NCI-H510A (cell line): ENCODE data around the gene CA9.

ENCODE experiments used
- DNase-seq: peaks from one replicate; lab custom pipeline; 2025; lab: John Stamatoyannopoulos, UW

CA9 gene

GRCh38 chr9:35717132-35717870 is 43.6 kb downstream of the CA9 start:
- no peak for DNase-seq

GRCh38 chr9:35718721-35719511 is 45.2 kb downstream of the CA9 start:
- DNase-seq = no peak

DNA sequence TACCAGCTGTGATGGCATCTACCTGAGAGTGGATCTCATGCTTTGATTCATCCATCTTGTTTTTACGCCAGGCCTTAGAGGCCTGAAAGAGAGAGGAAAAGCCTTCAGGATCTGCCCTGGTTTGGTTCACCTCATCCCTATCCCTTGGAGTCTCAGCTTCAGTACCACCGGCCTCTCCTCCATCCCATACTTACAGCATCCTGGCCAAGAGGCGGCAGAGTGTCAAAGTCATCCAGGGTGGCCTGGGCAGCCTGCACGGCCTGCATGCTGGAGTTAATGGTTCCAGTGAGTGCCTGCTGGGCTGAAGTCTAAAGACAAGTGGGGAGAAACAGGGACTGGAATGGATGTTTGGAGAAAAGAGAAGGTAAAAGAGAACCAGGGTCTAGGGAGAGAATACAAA is 45.8 kb downstream of the CA9 start:
- no peak for DNase-seq

DNA sequence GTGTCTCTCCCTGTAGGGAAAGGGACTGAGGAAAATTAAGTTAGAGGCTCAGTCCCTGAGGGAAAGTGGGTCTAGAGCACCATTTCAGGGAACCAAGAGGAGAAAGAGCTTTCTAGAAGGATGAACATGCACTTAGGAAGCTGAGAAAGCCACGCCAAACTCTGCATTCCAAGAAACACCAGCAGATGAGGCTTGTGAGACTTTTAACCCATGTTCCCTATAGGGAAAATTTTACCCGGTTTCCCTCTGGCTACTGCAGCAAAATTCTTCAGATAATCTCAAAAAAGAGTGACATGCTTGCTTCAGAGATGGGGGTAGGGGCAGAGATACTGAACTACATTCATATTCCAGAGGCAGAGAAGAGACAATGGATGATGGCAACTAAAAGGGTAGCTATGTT is 49.7 kb downstream of the CA9 start:
- DNase-seq = no peak

- no peak for DNase-seq
Observed at GRCh38 chr9:35723908-35724307, 50.2 kb downstream of the CA9 start.

- DNase-seq = no peak
Observed at GRCh38 chr9:35725362-35725761, 51.6 kb downstream of the CA9 start.

DNA sequence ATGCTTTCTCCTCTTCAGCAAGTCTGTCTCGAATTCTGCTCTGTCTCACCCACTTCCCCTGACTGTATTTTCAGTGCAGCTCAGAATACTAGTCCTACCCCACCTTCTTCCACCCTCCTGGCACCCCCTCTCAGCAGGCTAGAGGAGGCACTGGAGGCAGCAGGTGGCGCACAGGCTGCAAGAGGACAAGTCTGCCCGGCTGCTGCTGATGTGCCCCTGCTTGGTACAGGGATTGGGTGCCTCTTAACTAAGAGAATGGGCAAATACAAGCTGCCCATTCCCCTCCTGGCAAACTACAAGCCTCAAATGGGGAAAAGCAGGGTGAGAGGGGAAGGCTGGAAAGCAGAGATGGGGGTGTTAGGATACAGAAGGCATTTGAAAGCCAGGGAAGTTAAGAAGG is 53.2 kb downstream of the CA9 start:
- DNase-seq = no peak

- DNase-seq = no peak
Observed at GRCh38 chr9:35727676-35728040, 53.9 kb downstream of the CA9 start.

DNA sequence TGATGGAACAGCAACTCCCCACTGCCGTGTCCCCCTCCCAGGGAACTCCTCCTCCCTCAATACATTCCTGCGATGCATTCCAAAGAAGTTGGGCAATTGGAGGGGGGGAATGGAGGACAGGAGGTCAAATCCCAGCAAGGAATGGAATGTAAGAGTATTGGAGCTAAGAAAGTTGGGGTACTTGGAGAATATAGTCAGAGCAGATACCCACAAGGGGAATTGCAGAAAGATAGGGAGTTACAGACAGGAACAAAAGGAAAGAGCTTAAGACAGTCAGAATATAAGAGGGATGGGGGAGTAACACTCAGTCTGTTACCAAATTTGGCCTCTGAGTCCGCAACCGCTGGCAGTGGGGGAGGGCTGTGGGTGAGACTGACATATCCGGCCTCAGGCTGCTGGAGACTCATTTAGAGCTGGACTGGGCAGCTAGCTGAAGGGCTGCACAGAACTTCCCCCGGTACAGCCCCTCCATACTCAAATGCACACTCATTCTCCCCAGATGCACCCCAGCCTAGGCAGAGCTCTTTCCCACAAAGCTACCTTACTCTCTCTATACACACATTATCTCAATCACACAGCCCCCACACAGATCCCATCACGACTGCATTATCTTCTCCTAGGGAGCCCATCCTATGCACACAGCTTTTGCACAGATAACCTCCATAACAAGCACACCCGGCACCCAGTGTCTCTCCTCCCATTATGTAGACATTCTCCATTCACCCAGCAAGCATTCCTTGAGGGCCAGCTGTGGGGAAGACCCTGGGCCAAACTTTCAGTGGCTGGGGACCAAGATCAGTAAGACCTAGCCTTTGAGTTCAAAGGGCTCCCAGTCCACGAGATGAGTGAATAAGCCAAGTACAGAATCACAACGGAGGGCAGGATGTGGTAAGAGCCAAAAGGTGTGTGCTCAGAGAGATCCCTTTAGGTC is 54.6 kb downstream of the CA9 start:
- DNase-seq = no peak

DNA sequence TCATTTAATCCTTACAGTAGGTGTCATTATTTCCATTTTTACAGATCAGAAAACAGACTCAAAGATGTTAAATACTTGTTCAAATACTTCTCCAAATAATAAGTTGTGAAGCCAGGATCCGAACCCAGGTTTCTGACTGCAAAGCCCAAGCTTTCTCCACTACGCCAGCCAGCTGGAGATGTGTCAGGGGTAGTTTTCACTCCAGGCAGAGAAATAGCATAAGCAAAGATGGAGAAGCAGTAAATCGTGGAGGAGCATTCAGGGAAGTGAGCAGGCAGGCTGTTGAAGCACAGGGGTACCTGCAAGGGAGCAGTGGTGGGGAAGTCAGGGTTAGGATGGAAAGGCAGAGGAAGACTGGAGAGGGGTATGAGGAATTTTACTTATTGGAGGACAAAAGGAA is 55.4 kb downstream of the CA9 start:
- no peak for DNase-seq

GRCh38 chr9:35729700-35730485 is 56.2 kb downstream of the CA9 start:
- no peak for DNase-seq

GRCh38 chr9:35730486-35730854 is 56.7 kb downstream of the CA9 start:
- DNase-seq = no peak
